ENCODE results near the gene FOXP1.

The FOXP1 gene

DNA sequence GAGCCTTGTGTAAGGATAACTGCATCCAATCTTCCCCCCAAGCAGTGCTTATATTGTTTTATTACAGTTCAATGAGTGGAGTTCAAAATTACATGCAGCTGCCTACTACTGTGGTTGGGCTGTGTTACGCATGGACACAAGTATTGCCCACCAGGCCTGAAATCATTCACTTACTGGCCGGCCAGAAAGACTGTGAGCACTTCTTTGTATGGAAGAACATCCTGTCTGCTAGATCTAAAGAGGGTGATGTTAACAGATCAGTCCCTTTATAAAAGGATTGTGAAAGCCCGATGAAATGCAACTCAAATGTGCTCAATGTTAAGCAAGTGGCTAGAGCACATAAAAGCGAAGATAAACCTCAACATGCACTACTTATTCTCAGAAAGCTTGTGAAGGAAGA is 132.5 kb downstream of the FOXP1 start:
- Histone ChIP-seq H3K4me3 (ENCODE audit: low read depth, low read length) (no peak overlapping the region), H3K27me3 (ENCODE audit: control insufficient read depth, insufficient read depth, low read length) (no peaks in the 10 kb centered on the region), H3K9ac (ENCODE audit: low read depth, low read length) (no peak overlapping the region), H3K9me3 (ENCODE audit: control insufficient read depth, insufficient read depth, low read length) (no peaks in the 10 kb centered on the region), H3K36me3 (ENCODE audit: control insufficient read depth, insufficient read depth, low read length) (no peaks in the 10 kb centered on the region), H3K4me1 (ENCODE audit: control insufficient read depth, insufficient read depth, low read length) (peaks cover 23% of the 10 kb centered on the region; the same call in 1 of the 2 replicates), H3K27ac (ENCODE audit: low read depth, low read length) (no peak overlapping the region)

DNA sequence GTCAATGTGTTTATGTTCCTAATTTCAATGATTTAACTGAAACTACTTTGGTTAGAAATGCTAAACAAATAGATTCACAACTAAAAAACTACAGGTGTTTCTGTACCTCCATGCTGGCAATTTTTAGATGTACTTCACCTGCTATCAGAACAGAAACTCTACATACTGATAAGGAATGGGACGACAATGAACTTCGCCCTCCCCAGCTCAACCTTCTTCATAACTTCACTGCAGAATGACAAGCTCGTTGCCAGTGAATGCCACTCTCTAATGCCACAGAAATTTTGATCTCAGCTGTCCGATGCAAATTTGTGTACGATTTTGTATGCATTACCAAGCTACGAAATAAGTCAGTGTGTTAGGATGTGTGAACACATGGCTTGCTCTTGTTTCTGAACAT is 133.4 kb downstream of the FOXP1 start:
- Histone ChIP-seq H3K4me3 (ENCODE audit: low read depth, low read length) (no peak overlapping the region), H3K27ac (ENCODE audit: low read depth, low read length) (no peak overlapping the region), H3K9ac (ENCODE audit: low read depth, low read length) (no peak overlapping the region), H3K4me1 (ENCODE audit: control insufficient read depth, insufficient read depth, low read length) (peaks cover 21% of the 10 kb centered on the region; the same call in 1 of the 2 replicates), H3K36me3 (ENCODE audit: control insufficient read depth, insufficient read depth, low read length) (no peaks in the 10 kb centered on the region), H3K9me3 (ENCODE audit: control insufficient read depth, insufficient read depth, low read length) (no peaks in the 10 kb centered on the region), H3K27me3 (ENCODE audit: control insufficient read depth, insufficient read depth, low read length) (no peaks in the 10 kb centered on the region)

DNA sequence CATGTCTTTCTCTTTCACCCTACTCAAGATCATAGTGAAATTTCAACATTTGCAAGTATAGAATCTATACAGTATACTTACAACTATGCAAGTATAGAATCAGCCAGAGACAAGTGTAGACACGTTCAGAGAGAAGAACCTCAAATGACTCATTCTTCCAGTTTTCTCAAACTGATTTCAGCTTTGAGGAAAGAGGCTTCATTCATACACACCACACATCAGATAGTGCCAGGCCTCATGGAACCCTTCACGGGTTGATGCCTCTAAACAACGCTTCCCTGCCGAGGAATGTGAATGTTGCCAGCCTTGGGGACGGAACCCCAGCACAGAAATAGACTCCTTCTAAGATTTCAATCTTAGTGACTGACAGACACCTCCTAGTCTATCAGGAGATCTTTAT is 135.7 kb downstream of the FOXP1 start:
- H3K36me3 ChIP-seq (ENCODE audit: control insufficient read depth, insufficient read depth, low read length): no peaks in the 10 kb centered on the region
- no peaks in the 10 kb centered on the region for H3K9me3 ChIP-seq (ENCODE audit: control insufficient read depth, insufficient read depth, low read length)
- no peak overlapping the region for H3K27ac ChIP-seq (ENCODE audit: low read depth, low read length)
- H3K4me3 ChIP-seq (ENCODE audit: low read depth, low read length): no peak overlapping the region
- no peak overlapping the region for H3K9ac ChIP-seq (ENCODE audit: low read depth, low read length)
- no peaks in the 10 kb centered on the region for H3K27me3 ChIP-seq (ENCODE audit: control insufficient read depth, insufficient read depth, low read length)
- peaks cover 19% of the 10 kb centered on the region; the same call in 1 of the 2 replicates for H3K4me1 ChIP-seq (ENCODE audit: control insufficient read depth, insufficient read depth, low read length)

DNA sequence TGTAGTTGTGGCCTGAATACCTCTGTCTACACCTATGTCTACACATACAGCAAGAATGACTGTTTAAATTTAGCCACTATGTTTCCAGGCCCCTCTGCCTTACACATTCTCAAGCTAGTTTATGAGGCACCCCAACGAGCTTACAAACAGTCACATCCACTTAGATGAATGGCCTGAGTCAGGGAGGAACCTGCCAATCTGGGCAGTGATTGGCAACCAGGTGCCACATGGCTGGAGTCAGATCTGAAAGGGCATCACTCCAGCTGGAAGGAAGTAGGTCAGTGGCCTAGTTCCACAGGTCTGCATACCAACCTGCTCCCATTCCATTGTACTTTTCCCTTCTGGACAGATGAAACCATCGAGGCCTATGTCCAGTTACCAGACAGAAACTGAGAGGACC is 136.3 kb downstream of the FOXP1 start:
- no peak overlapping the region for H3K27ac ChIP-seq (ENCODE audit: low read depth, low read length)
- no peaks in the 10 kb centered on the region for H3K36me3 ChIP-seq (ENCODE audit: control insufficient read depth, insufficient read depth, low read length)
- H3K9ac ChIP-seq (ENCODE audit: low read depth, low read length): no peak overlapping the region
- H3K9me3 ChIP-seq (ENCODE audit: control insufficient read depth, insufficient read depth, low read length): no peaks in the 10 kb centered on the region
- H3K27me3 ChIP-seq (ENCODE audit: control insufficient read depth, insufficient read depth, low read length): no peaks in the 10 kb centered on the region
- H3K4me1 ChIP-seq (ENCODE audit: control insufficient read depth, insufficient read depth, low read length): peaks cover 18% of the 10 kb centered on the region; the same call in 1 of the 2 replicates
- H3K4me3 ChIP-seq (ENCODE audit: low read depth, low read length): no peak overlapping the region

DNA sequence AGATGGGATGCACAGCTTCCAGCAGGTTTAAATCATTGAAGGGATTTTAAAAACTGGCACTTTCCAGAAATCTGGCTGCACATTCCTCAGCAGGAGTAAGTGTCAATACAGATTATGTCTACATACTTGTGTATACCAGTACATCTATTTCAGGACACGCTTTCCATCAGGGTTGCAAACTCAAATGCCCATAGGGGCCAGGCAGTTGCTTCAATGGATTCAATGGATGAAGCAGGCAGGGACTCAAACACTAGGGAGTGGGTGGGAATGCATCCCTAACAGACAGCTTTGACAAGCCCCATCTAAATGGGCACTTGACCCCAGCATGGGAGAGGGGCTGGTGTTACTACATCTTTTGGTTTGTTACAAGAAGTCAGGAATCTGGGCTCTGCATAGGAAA is 136.8 kb downstream of the FOXP1 start:
- Histone ChIP-seq H3K4me3 (ENCODE audit: low read depth, low read length) (no peak overlapping the region), H3K36me3 (ENCODE audit: control insufficient read depth, insufficient read depth, low read length) (no peaks in the 10 kb centered on the region), H3K27ac (ENCODE audit: low read depth, low read length) (no peak overlapping the region), H3K27me3 (ENCODE audit: control insufficient read depth, insufficient read depth, low read length) (no peaks in the 10 kb centered on the region), H3K9ac (ENCODE audit: low read depth, low read length) (no peak overlapping the region), H3K9me3 (ENCODE audit: control insufficient read depth, insufficient read depth, low read length) (no peaks in the 10 kb centered on the region), H3K4me1 (ENCODE audit: control insufficient read depth, insufficient read depth, low read length) (peaks cover 18% of the 10 kb centered on the region; the same call in 1 of the 2 replicates)

DNA sequence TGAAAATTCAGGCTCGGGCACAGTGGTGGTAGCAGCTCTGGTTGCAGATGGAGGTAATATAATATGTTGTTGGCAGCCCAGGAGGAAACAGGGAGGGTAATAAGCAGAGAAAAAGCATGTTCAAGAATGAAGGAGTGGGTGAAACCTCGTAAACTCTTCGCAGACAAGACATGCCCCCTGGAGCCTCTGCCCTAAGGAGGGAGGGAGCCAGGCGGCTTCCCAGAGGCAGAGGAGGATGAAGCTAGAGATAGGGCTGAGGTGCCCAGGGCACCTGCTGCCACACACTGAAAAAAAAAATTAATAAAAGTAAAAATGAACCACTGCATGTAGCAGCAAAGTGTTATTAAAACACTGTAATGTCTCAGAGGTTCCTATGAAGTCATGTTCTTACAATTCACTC is 137.3 kb downstream of the FOXP1 start:
- peaks cover 15% of the 10 kb centered on the region; the same call in 1 of the 2 replicates for H3K4me1 ChIP-seq (ENCODE audit: control insufficient read depth, insufficient read depth, low read length)
- no peaks in the 10 kb centered on the region for H3K9me3 ChIP-seq (ENCODE audit: control insufficient read depth, insufficient read depth, low read length)
- no peak overlapping the region for H3K9ac ChIP-seq (ENCODE audit: low read depth, low read length)
- no peaks in the 10 kb centered on the region for H3K36me3 ChIP-seq (ENCODE audit: control insufficient read depth, insufficient read depth, low read length)
- no peak overlapping the region for H3K27ac ChIP-seq (ENCODE audit: low read depth, low read length)
- H3K27me3 ChIP-seq (ENCODE audit: control insufficient read depth, insufficient read depth, low read length): no peaks in the 10 kb centered on the region
- H3K4me3 ChIP-seq (ENCODE audit: low read depth, low read length): no peak overlapping the region

DNA sequence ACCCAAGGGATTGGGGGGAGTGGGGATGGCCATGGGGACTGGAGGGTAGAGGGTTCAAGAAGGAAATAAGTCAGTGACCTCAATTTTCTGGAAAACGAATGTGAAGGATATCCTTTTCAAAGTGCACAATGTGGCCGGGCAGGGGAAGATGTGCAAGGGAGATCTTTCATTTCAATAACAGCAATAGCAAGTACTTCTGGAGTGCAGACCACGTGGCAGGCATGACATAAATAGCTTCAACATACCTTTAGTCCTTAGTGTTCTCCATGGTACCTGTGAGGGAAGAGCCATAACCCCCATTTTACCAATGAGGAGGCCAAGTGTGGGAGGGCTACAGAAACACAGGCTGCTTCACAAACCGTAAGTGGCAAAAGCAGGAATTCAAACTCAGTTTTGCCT is 138.7 kb downstream of the FOXP1 start:
- Histone ChIP-seq H3K27me3 (ENCODE audit: control insufficient read depth, insufficient read depth, low read length) (no peaks in the 10 kb centered on the region), H3K9ac (ENCODE audit: low read depth, low read length) (no peak overlapping the region), H3K9me3 (ENCODE audit: control insufficient read depth, insufficient read depth, low read length) (no peaks in the 10 kb centered on the region), H3K36me3 (ENCODE audit: control insufficient read depth, insufficient read depth, low read length) (no peaks in the 10 kb centered on the region), H3K27ac (ENCODE audit: low read depth, low read length) (no peak overlapping the region), H3K4me3 (ENCODE audit: low read depth, low read length) (no peak overlapping the region), H3K4me1 (ENCODE audit: control insufficient read depth, insufficient read depth, low read length) (peaks cover 8% of the 10 kb centered on the region; the same call in 1 of the 2 replicates)

DNA sequence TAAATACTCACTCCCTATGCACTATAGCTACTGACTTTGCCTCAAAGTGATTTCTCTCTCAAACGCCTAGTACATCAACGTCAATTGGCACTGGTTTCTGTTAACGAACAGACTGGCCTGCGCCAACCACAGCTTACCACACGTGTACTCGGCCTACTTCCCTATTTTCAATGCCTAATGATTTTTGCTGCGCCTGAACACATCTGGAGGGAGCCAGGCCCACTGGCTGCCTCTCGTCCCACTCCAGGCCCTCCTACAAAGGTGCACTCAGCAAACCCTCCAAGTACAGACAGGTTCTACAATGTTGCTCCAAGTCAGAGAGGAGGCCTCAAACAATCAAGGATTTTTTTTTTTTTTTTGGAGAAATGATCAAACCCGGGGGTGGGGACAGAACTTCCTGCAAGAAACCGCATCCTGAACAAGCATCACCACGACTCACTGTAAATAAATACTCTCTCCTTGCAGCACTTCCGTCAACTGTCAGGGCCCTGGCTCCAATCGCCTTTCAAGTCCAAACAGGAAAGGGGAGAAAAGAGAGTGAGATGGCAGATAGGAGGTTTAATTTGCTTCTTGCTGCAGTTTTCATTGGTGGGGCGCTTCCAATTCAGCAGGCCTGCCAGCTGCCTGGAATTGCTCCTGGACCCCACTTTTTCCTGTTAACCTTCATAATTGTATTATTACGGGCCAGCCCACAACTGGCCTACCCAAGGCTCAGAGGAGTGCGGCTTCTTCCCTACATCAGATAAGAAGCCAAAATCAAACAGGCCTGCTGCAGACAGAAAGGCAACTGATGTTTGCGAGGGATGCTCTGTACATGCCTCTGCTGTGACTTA is 139.3 kb downstream of the FOXP1 start:
- no peaks in the 10 kb centered on the region for H3K27me3 ChIP-seq (ENCODE audit: control insufficient read depth, insufficient read depth, low read length)

DNA sequence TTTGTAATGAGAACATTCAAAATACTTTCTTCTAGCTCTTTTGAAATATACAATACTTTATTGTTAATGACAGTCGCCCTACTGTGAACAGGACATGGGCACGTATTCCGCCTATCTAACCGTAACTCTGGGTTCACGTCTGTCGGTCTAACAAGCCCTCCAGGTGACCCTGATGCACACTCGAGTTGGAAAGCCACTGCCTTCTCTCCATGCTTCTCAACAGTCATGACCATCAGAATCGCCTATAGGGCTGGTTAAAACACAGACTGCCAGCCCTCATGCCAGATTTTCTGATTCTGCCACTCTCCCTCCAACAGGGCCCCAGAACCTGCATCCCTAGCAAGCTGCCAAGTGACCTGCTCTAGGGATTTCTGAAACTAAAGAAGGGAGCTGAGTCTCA is 140.2 kb downstream of the FOXP1 start:
- no peak overlapping the region for H3K9ac ChIP-seq (ENCODE audit: low read depth, low read length)
- H3K4me1 ChIP-seq (ENCODE audit: control insufficient read depth, insufficient read depth, low read length): 0 out of 2 replicates have a peak, but pooled peaks cover 2% of the 10 kb centered on the region
- H3K36me3 ChIP-seq (ENCODE audit: control insufficient read depth, insufficient read depth, low read length): no peaks in the 10 kb centered on the region
- no peaks in the 10 kb centered on the region for H3K27me3 ChIP-seq (ENCODE audit: control insufficient read depth, insufficient read depth, low read length)
- no peak overlapping the region for H3K4me3 ChIP-seq (ENCODE audit: low read depth, low read length)
- H3K9me3 ChIP-seq (ENCODE audit: control insufficient read depth, insufficient read depth, low read length): no peaks in the 10 kb centered on the region
- H3K27ac ChIP-seq (ENCODE audit: low read depth, low read length): no peak overlapping the region

More for the DNA sequence above, 139.3 kb downstream of the FOXP1 start:
- Histone ChIP-seq H3K4me3 (ENCODE audit: low read depth, low read length) (no peak overlapping the region), H3K9me3 (ENCODE audit: control insufficient read depth, insufficient read depth, low read length) (no peaks in the 10 kb centered on the region), H3K36me3 (ENCODE audit: control insufficient read depth, insufficient read depth, low read length) (no peaks in the 10 kb centered on the region), H3K4me1 (ENCODE audit: control insufficient read depth, insufficient read depth, low read length) (0 out of 2 replicates have a peak, but pooled peaks cover 1% of the 10 kb centered on the region), H3K9ac (ENCODE audit: low read depth, low read length) (no peak overlapping the region), H3K27ac (ENCODE audit: low read depth, low read length) (no peak overlapping the region)

DNA sequence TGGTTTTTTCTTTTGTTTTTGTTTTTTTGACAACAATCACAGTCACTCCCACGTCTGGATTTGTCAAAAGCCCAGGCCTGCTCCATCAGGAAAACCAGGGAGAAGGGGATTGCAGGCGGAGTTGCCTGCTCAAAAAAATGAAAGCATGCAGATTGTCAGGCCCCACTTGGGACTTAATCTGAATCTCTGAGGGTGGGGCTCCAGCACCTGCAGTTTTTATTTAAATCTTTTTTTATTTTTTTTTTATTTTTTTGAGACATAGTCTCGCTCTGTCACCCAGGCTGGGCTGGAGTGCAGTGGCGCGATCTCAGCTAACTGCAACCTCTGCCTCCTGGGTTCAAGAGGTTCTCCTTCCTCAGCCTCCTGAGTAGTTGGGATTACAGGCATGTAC is 140.9 kb downstream of the FOXP1 start:
- Histone ChIP-seq H3K27ac (ENCODE audit: low read depth, low read length) (no peak overlapping the region), H3K36me3 (ENCODE audit: control insufficient read depth, insufficient read depth, low read length) (no peaks in the 10 kb centered on the region), H3K4me1 (ENCODE audit: control insufficient read depth, insufficient read depth, low read length) (0 out of 2 replicates have a peak, but pooled peaks cover 4% of the 10 kb centered on the region), H3K9ac (ENCODE audit: low read depth, low read length) (no peak overlapping the region), H3K9me3 (ENCODE audit: control insufficient read depth, insufficient read depth, low read length) (no peaks in the 10 kb centered on the region), H3K27me3 (ENCODE audit: control insufficient read depth, insufficient read depth, low read length) (no peaks in the 10 kb centered on the region), H3K4me3 (ENCODE audit: low read depth, low read length) (no peak overlapping the region)

DNA sequence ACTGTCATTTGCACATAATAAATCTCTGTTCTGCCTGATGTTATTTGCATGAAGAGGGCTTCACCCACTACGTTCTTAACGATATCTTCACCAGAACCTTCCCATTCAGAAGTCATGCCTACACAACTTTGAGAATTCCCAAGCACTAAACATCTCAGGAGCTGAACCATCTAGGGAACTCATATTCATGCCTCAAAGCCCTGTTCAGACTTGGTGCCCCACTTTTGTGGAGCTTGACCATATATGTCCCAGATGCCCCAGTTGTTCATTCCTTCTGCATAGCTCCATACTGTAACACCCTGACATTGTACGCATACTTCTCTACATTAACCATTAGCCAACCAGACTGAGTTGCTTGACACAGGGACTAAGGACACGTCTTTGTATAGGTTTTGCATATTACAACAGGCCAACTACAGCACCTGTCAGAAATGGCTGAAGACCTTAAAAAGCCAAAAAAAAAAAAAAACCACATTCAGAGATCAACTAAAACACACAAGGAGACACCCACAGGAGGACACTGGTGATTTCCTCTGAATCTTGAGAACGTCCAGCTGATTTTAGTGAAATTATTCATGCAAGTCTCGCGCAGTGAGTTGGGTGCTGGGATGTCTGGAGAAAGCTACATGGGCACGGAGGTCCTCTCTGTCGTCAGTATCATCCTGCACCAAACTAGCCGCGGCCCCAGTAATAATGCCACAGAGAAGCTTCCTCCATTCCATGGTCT is 141.4 kb downstream of the FOXP1 start:
- H3K36me3 ChIP-seq (ENCODE audit: control insufficient read depth, insufficient read depth, low read length): no peaks in the 10 kb centered on the region
- no peak overlapping the region for H3K27ac ChIP-seq (ENCODE audit: low read depth, low read length)
- no peaks in the 10 kb centered on the region for H3K27me3 ChIP-seq (ENCODE audit: control insufficient read depth, insufficient read depth, low read length)
- H3K9me3 ChIP-seq (ENCODE audit: control insufficient read depth, insufficient read depth, low read length): no peaks in the 10 kb centered on the region
- no peak overlapping the region for H3K4me3 ChIP-seq (ENCODE audit: low read depth, low read length)
- 0 out of 2 replicates have a peak, but pooled peaks cover 4% of the 10 kb centered on the region for H3K4me1 ChIP-seq (ENCODE audit: control insufficient read depth, insufficient read depth, low read length)
- no peak overlapping the region for H3K9ac ChIP-seq (ENCODE audit: low read depth, low read length)
